RPMI8226 (cell line): ENCODE results near the gene CLSTN3.

Source experiments
- DNase-seq: peaks from one replicate; pipeline ENCODE4 v3.0.0-alpha.2; 2015

CLSTN3 gene

DNA sequence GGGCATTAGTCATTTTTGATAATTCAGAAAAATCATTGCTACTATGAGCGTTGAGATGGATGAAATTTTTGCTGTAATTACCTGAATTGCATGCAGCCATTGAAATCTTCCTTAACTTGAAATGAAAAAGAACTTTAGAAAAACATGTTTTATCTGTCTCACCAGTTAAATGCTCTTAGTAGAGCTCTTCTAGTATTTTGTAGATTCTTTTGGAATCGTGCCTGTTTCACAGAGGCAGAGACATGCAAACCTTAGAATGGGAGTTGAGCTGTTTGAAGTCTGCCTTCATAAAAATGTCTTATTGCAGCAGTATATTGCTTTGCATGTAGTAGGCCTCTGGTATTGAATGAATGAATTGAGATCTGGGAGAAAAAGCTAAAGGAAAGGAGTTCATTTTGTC is 63.5 kb downstream of the CLSTN3 start:
- no peak for DNase-seq

DNA sequence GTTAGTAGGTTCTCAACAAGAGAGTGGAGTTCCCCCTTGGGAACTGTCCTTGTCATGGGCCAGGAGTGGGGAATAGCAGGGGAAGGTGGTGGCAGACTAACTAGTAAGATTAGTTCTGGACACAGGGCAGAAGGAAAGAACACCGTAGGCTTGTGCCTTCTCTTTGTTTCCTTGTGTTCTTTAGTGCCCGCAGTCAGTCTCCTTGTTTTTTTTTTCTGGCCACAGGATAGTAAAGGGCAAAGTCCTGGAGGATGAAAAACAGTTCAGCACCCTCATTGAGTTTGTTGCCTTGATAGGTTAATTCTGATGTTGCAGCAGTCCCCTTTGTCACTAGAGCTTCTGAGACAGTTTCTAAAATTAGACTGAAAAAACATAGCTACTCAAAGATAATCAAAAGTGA is 67.7 kb downstream of the CLSTN3 start:
- DNase-seq, result no peak

DNA sequence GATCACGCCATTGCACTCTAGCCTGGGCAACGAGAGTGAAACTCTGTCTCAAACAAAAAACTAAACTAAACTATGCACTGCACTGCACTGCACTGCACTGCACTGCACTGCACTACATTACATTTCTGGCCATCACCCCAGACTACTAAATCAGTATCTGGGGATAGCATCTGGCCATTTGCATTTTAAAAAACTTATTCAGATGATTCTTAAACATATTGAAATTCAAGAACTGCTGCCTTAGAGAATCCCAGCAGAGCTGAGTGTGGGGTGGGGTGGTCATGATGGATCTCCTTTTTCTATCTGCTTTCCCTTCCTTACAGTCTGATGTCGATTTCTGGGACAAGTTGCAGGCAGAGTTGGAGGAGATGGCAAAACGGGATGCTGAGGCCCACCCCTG is 72.9 kb downstream of the CLSTN3 start:
- no peak for DNase-seq

DNA sequence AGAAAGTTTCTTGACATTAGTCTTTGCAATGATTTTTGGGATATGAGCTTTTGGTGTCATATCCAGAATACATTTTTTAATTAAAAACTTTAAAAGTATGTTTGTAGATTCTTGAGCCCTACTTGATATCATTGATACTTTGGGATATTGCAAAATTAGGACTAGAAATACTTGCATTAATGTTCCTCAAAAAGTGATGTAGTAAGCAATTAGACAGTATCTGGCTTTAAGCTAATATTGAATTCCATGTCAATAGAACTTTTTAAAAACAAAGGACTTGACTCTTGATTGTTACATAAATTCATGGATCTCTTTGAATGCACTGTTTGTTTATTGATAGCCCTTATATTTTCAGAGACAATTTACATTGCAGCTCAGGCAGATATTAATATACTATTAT is 74.9 kb downstream of the CLSTN3 start:
- no peak for DNase-seq

DNA sequence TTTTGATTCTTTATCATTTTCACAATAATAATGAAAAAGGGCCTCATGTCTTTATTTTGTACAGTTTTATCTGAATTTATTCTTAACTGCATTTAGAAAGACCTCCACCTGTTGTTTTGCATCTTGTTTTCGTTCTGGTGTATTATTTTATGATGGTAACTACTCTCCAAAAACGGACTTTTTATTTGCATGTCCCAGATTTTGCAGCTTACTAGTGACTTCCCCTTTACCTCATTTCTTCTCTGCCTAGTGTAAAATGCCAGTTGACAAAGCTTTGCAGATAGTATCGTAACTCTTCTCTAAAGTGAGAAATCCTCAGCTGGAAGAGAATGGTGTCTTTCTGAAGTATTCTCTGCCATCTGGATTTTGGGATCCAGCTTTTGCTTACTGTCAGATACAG is 76.5 kb downstream of the CLSTN3 start:
- no peak for DNase-seq

DNA sequence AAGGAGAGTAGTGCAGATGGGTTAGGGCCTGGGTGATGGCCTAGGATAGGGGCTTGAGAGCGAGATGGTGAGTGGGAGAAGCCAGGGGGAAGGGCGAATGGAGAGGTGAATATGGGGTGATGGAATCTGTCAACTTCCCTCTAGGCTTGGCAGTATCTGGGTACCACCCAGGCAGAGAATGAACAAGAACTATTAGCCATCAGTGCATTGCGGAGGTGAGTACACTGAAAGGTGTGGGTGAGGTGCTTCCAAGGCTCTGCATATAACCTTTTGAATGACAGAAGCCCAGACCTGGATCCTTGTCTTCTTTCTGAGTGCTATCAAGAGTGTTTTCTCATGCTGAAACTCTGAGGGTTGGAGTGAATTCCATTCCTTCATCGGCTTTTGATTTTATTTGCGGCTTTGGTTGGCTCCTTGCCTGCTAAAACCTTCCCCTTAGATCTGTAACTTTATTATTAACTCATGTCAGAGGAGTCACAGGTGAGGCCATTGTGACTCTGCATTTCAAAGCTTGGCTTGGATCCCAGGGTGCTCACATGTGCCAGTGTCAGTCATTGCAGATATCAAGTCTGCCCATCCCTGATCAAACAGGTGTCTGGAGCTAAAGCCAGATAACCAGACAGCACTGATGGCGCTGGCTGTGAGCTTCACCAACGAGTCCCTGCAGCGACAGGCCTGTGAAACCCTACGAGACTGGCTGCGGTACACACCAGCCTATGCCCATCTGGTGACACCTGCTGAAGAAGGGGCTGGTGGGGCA is 77.9 kb downstream of the CLSTN3 start:
- no peak for DNase-seq
